Measurements from ENCODE around the gene PHACTR1.

The PHACTR1 gene

DNA sequence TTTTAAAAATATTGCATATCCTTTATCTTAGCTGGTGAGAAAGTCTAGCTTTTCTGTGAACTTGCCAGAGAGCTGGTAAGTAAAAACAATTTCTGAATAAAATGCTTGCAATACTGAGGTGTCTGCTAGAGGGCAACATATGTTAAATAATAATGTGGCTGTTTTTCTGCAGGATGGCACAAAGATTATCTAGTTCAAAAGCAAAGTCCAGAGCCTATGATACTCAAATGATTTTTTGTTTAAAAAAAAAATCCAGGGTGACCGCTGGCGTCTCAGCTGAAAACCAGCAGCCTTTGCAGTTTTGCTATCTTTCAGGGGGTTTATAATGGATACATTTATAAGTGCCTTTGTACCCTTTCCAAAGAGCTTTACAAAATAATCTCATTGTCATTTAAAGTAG lies 194.9 kb downstream of the PHACTR1 start:
- no peak overlapping the region for H3K27ac ChIP-seq (ENCODE audit: insufficient read depth, low read depth, low read length, poor library complexity, severe bottlenecking)
- H3K36me3 ChIP-seq (ENCODE audit: control insufficient read depth, insufficient read depth, low read length): no peaks in the 10 kb centered on the region
- 33 to 41% methylated on average over 2 of the region's 2 CpGs for WGBS, 2 experiments
- H3K27me3 ChIP-seq (ENCODE audit: control insufficient read depth, insufficient read depth, low read length, poor library complexity, severe bottlenecking): no peaks in the 10 kb centered on the region
- H3K9me3 ChIP-seq (ENCODE audit: control insufficient read depth, low read length): no peaks in the 10 kb centered on the region
- no peak overlapping the region for H3K4me3 ChIP-seq (ENCODE audit: insufficient read depth, low read depth, low read length)
- H3K4me1 ChIP-seq (ENCODE audit: control insufficient read depth, insufficient read depth, low read length): peaks cover 3% of the 10 kb centered on the region

DNA sequence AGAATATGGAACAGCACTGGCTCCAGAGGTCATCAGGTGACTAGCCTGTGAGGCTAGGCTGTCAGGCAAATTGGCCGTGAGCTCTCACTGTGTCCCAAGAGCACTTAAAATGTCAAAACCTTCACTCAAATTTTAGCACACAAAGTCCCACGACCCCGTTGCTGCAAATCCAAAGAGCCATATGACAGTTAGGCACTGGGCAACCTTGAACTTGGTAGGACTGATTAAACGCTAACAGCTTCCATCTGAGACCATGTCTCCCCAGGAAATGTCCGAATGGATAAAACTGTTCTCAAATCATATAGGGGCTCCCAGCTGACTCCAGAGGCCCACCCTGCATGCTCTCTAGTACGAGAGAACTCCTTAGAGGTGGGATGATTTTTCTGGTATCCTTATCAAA lies 196.6 kb downstream of the PHACTR1 start:
- Histone ChIP-seq H3K4me1 (ENCODE audit: control insufficient read depth, insufficient read depth, low read length) (peaks cover 3% of the 10 kb centered on the region), H3K27ac (ENCODE audit: insufficient read depth, low read depth, low read length, poor library complexity, severe bottlenecking) (no peak overlapping the region), H3K27me3 (ENCODE audit: control insufficient read depth, insufficient read depth, low read length, poor library complexity, severe bottlenecking) (no peaks in the 10 kb centered on the region), H3K4me3 (ENCODE audit: insufficient read depth, low read depth, low read length) (no peak overlapping the region), H3K36me3 (ENCODE audit: control insufficient read depth, insufficient read depth, low read length) (no peaks in the 10 kb centered on the region), H3K9me3 (ENCODE audit: control insufficient read depth, low read length) (no peaks in the 10 kb centered on the region)
- 89 to 90% methylated on average over 6 of the region's 6 CpGs for whole genome bisulfite sequencing, 2 experiments

DNA sequence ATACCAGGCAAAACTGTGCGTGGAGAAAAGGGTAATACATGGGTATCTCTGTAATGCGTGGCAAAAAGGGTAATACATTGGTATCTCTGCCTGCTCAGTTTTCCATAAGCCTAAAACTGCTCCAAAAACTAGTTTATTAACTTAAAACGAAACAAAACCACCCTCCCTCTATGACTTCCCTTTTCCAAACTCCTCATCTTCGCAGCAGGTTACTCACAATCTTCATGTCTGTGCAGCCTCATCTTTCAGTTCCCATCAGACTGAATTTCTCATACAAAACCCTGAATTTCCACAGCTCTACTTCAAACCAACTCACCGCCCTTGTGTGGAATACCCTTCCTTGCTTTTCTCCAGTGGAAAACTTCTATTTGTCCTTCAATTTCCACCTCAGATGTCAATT lies 199.4 kb downstream of the PHACTR1 start:
- WGBS, 2 experiments: 95 to 96% methylated on average over 5 of the region's 5 CpGs

DNA sequence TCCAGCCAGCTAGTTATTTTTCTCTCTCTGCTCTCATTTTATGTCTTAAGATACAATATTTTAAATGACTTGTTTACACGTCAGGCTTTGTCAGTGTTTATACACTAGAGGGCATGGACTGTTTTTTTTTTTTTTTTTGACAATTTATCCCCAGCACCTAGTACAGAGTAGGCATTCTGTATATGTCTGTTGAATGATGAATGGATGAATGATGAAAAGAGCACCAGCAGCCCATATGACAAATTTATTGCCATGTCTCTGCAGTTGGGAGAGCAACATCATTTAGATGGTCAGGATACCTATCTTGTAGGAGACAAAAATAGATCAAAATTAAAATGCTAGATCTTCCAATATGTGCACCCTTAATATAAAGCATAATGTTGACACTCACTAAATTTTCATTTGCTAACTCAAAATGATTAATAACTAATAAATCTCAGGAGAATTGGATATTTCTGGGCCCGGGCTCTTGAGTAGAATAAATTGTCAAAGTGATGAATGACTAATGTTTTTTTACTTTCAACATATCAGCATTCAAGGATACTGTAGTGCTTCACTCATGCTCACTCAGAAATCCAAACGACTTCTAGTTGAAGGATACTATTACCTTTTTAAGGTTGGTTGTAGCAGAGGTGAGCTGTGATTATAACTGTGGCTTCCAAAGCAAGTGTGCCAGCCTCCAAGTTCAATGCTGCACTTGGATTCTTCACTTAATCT lies 200.0 kb downstream of the PHACTR1 start:
- Histone ChIP-seq H3K36me3 (ENCODE audit: control insufficient read depth, insufficient read depth, low read length) (no peaks in the 10 kb centered on the region), H3K9me3 (ENCODE audit: control insufficient read depth, low read length) (no peaks in the 10 kb centered on the region), H3K27ac (ENCODE audit: insufficient read depth, low read depth, low read length, poor library complexity, severe bottlenecking) (no peak overlapping the region), H3K4me1 (ENCODE audit: control insufficient read depth, insufficient read depth, low read length) (peaks cover 2% of the 10 kb centered on the region), H3K4me3 (ENCODE audit: insufficient read depth, low read depth, low read length) (no peak overlapping the region), H3K27me3 (ENCODE audit: control insufficient read depth, insufficient read depth, low read length, poor library complexity, severe bottlenecking) (no peaks in the 10 kb centered on the region)
- 100% methylated on average over 1 of the region's 3 CpGs for WGBS, 2 experiments

More for the DNA sequence above, 199.4 kb downstream of the PHACTR1 start:
- Histone ChIP-seq H3K4me3 (ENCODE audit: insufficient read depth, low read depth, low read length) (no peak overlapping the region), H3K36me3 (ENCODE audit: control insufficient read depth, insufficient read depth, low read length) (no peaks in the 10 kb centered on the region), H3K27me3 (ENCODE audit: control insufficient read depth, insufficient read depth, low read length, poor library complexity, severe bottlenecking) (no peaks in the 10 kb centered on the region), H3K9me3 (ENCODE audit: control insufficient read depth, low read length) (no peaks in the 10 kb centered on the region), H3K27ac (ENCODE audit: insufficient read depth, low read depth, low read length, poor library complexity, severe bottlenecking) (no peak overlapping the region), H3K4me1 (ENCODE audit: control insufficient read depth, insufficient read depth, low read length) (peaks cover 3% of the 10 kb centered on the region)

DNA sequence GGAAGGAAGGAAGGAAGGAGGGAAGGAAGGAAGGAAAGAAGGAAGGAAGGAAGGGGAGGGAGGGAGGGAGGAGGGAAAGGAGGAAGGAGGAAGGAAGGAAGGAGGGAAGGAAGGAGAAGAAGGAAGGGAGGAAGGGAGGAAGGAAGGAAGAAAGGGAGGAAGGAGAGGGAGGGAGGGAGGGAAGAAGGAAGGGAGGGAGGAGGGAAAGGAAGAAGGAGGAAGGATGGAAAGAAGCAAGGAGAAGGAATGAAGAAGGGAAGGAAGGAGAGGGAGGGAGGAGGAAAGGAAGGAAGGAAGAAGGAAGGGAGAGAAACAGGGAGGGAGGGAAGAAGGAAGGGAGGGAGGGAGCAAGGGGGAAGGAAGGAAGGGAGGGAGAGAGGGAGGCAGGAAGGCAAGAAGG lies 204.9 kb downstream of the PHACTR1 start:
- H3K4me3 ChIP-seq (ENCODE audit: insufficient read depth, low read depth, low read length): no peak overlapping the region

DNA sequence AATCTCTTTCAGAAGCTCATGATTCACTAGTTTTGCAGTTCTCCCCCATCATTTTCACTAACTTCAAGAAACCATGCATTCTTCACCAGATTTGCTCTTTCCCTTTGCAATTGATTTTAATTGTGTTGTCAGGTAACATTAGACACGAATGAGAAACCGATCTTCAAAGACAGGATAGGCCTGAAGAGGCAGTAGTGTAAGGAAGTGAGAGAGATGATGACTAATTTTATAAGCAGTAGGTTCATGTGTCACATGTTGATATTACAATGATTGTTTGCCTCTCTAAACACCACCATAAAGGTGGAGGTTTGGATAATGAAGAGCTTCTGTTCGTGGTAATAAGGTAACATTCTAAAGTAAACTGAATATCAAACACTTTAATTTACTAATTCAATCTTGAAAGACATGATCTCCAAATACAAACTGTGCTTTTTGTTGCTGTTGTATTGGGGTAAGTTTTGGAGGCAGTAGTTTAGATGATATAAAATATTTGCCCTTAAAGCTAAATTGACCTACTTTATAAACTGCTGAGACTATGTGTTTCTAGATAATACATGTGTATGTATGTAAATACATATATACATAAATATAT lies 207.2 kb downstream of the PHACTR1 start:
- H3K27ac ChIP-seq (ENCODE audit: insufficient read depth, low read depth, low read length, poor library complexity, severe bottlenecking): no peak overlapping the region
- no peaks in the 10 kb centered on the region for H3K36me3 ChIP-seq (ENCODE audit: control insufficient read depth, insufficient read depth, low read length)
- WGBS, 2 experiments: 92 to 93% methylated on average over 2 of the region's 3 CpGs
- no peaks in the 10 kb centered on the region for H3K27me3 ChIP-seq (ENCODE audit: control insufficient read depth, insufficient read depth, low read length, poor library complexity, severe bottlenecking)
- no peaks in the 10 kb centered on the region for H3K9me3 ChIP-seq (ENCODE audit: control insufficient read depth, low read length)
- H3K4me1 ChIP-seq (ENCODE audit: control insufficient read depth, insufficient read depth, low read length): peaks cover 6% of the 10 kb centered on the region
- no peak overlapping the region for H3K4me3 ChIP-seq (ENCODE audit: insufficient read depth, low read depth, low read length)

More for the DNA sequence above, 204.9 kb downstream of the PHACTR1 start:
- Histone ChIP-seq H3K27ac (ENCODE audit: insufficient read depth, low read depth, low read length, poor library complexity, severe bottlenecking) (no peak overlapping the region), H3K4me1 (ENCODE audit: control insufficient read depth, insufficient read depth, low read length) (peaks cover 3% of the 10 kb centered on the region), H3K9me3 (ENCODE audit: control insufficient read depth, low read length) (no peaks in the 10 kb centered on the region), H3K27me3 (ENCODE audit: control insufficient read depth, insufficient read depth, low read length, poor library complexity, severe bottlenecking) (no peaks in the 10 kb centered on the region), H3K36me3 (ENCODE audit: control insufficient read depth, insufficient read depth, low read length) (no peaks in the 10 kb centered on the region)

DNA sequence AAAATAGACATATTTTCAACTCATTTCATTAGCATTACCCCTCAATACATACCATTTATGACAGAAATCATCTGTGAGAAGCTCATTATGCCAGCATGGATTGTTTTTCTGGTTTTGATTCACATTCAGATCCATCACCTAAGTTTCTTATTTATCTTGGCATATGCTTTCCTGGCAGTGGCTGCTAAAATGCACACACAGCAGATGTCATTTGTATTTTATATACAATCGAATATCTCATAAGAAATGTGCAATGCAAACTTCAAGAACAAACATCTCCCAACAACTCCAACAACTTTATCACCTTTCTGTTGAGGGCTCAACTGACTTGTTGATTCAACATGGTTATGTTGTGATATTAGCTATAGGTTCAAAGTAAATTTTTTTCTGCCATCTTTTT lies 208.3 kb downstream of the PHACTR1 start:
- no peak overlapping the region for H3K4me3 ChIP-seq (ENCODE audit: insufficient read depth, low read depth, low read length)
- no peaks in the 10 kb centered on the region for H3K36me3 ChIP-seq (ENCODE audit: control insufficient read depth, insufficient read depth, low read length)
- H3K9me3 ChIP-seq (ENCODE audit: control insufficient read depth, low read length): no peaks in the 10 kb centered on the region
- H3K27ac ChIP-seq (ENCODE audit: insufficient read depth, low read depth, low read length, poor library complexity, severe bottlenecking): no peak overlapping the region
- H3K27me3 ChIP-seq (ENCODE audit: control insufficient read depth, insufficient read depth, low read length, poor library complexity, severe bottlenecking): no peaks in the 10 kb centered on the region
- H3K4me1 ChIP-seq (ENCODE audit: control insufficient read depth, insufficient read depth, low read length): peaks cover 6% of the 10 kb centered on the region
- 100% methylated on average over 1 of the region's 1 CpG for WGBS, 2 experiments

DNA sequence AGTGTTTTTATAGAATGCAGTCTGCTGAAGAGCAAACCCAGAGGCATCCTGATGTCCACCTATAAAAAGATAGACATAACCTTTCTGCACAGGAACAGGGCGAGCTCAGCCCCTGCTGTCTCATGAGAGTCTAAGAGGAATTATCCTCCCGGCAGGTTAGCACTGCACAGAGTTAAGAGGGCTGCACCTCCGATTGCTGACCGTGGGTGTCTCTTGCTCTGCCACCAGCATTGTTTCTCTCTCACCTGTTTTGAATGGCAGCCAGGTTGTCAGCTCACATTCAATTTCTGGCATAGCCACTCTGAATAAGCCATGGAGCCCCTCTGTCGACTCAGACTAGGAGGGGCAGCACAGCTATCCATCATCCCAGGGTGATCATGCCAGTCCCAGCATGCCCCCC lies 211.2 kb downstream of the PHACTR1 start:
- Histone ChIP-seq H3K4me3 (ENCODE audit: insufficient read depth, low read depth, low read length) (no peak overlapping the region), H3K27me3 (ENCODE audit: control insufficient read depth, insufficient read depth, low read length, poor library complexity, severe bottlenecking) (no peaks in the 10 kb centered on the region), H3K9me3 (ENCODE audit: control insufficient read depth, low read length) (no peaks in the 10 kb centered on the region), H3K4me1 (ENCODE audit: control insufficient read depth, insufficient read depth, low read length) (peaks cover 6% of the 10 kb centered on the region), H3K27ac (ENCODE audit: insufficient read depth, low read depth, low read length, poor library complexity, severe bottlenecking) (no peak overlapping the region), H3K36me3 (ENCODE audit: control insufficient read depth, insufficient read depth, low read length) (no peaks in the 10 kb centered on the region)
- 90% methylated on average over 5 of the region's 5 CpGs for WGBS, 2 experiments

DNA sequence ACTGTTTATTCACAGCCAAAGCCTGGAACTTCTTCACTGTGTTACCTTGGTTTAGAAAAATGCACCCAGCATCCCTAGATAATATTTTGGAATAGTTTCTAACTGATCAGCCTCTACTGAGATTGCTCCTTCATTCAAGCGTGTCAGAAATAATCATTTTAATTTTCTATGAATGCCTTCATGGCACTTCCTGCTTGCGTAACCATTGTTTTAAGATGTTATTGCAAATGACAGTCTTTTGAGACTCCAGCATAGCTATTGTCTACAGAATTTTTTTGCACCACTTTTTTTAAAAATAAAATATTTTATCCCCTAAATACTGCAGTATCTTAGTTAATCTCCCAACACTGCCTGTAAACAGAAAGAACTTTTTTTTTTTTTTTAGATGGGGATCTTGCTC lies 213.1 kb downstream of the PHACTR1 start:
- no peak overlapping the region for H3K4me3 ChIP-seq (ENCODE audit: insufficient read depth, low read depth, low read length)
- no peak overlapping the region for H3K27ac ChIP-seq (ENCODE audit: insufficient read depth, low read depth, low read length, poor library complexity, severe bottlenecking)
- 89 to 92% methylated on average over 2 of the region's 2 CpGs for WGBS, 2 experiments
- H3K36me3 ChIP-seq (ENCODE audit: control insufficient read depth, insufficient read depth, low read length): no peaks in the 10 kb centered on the region
- peaks cover 6% of the 10 kb centered on the region for H3K4me1 ChIP-seq (ENCODE audit: control insufficient read depth, insufficient read depth, low read length)
- no peaks in the 10 kb centered on the region for H3K27me3 ChIP-seq (ENCODE audit: control insufficient read depth, insufficient read depth, low read length, poor library complexity, severe bottlenecking)
- H3K9me3 ChIP-seq (ENCODE audit: control insufficient read depth, low read length): no peaks in the 10 kb centered on the region

DNA sequence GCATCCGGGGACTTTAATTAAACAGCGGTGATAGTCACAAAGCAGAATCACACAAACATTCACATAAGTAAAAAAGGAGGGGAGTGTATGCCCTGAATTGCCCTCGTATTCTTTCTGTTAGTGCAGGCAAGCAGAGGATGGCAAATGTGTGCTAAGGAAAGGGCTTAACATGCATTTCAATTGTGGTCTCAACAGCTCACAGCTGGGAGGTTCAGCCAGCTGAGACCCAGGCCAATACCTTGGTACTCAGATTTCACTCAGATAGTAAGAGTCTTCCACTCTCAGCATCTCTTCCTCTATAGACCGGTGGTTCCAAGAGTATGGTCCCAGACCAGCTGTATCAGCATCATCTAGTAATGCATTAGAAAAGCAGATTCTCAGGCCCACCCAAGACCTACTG lies 215.1 kb downstream of the PHACTR1 start:
- Histone ChIP-seq H3K36me3 (ENCODE audit: control insufficient read depth, insufficient read depth, low read length) (no peaks in the 10 kb centered on the region), H3K4me1 (ENCODE audit: control insufficient read depth, insufficient read depth, low read length) (peaks cover 2% of the 10 kb centered on the region), H3K4me3 (ENCODE audit: insufficient read depth, low read depth, low read length) (no peak overlapping the region), H3K27me3 (ENCODE audit: control insufficient read depth, insufficient read depth, low read length, poor library complexity, severe bottlenecking) (no peaks in the 10 kb centered on the region), H3K9me3 (ENCODE audit: control insufficient read depth, low read length) (no peaks in the 10 kb centered on the region), H3K27ac (ENCODE audit: insufficient read depth, low read depth, low read length, poor library complexity, severe bottlenecking) (no peak overlapping the region)
- WGBS, 2 experiments: 77 to 88% methylated on average over 4 of the region's 4 CpGs
